ENCODE measurements around the gene MUC21.
"Not testable (repeated sequence)": the region's sequence is repeated elsewhere in the genome, so short reads cannot be mapped to it uniquely, and the experiment has no call there.

MUC21 gene

DNA sequence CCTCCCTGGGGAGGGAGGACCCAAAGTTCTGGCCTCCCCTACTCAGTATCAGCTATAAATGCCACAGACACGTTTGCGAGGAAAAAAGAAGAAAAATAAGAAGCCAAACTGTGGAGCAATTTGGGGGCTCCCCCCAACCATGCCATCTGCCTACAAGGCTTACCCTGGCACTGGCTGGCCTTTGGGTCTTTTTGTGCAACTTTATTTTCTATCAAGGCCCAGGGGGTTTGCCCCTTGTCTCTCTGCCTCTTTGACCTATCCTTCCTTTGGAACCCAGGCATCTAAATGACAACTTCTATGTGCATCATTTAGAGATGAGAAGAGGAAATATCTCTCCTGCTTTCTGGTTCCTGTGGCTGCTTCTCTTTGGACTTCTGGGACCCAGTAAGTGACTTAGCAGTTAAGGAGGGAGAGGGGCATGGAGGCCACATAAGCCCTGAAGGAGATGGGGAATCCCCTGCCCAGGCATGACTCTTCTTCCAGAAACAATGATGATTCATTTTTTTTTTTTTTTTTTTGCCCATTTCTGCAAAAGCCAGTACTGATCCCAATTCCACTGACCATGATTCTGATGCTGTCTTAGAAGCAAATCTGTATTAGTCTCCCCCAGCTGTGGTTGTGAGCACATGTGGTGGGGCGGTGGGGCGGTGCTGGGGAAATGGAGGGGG lies 27.0 kb downstream of the MUC21 start, which contains the start of gene MUC22:
Gene MUC22 (plus strand): TSS at position 82 of the 668 bp plus-strand sequence. CDS start 233 bp downstream, at position 315.
- no peak for DNase-seq

DNA sequence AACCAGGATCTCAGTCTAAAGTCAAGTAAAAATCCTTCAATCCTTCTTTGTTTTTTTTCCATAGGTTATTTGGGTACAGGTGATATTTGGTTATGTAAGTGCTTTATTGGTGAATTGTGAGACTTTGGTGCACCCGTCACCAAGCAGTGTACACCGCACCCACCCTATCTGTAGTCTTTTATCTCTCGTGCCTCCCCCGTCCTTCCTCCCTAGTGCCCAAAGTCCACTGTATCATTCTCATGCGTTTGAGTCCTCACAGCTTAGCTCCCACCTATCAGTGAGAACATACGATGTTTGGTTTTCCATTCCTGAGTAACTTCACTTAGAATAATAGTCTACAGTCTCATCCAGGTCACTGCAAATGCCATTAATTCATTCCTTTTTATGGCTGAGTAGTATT lies 27.6 kb downstream of the MUC21 start:
- no peak for DNase-seq

DNA sequence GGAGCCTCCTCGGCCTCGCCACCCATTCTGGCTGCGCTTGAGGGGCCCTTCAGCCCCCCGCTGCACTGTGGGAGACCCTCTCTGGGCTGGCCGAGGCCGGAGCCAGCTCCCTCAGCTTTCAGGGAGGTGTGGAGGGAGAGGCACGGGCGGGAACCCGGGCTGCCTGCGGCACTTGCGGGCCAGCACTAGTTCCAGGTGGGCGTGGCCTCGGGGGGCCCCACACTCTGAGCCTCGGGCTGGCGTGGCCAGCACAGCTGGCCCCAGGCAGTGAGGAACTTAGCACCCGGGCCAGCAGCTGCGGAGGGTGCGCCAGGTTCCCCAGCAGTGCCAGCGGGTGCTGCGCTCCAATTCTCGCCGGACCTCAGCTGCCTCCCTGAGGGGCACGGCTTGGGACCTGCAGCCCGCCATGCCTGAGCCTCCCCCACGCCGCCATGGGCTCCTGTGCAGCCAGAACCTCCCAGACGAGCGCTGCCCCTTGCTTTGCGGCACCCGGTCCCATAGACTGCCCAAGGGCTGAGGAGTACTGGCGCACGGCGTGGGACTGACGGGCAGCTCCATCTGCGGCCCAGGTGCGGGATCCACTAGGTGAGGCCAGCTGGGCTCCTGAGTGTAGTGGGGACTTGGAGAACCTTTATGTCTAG lies 33.3 kb downstream of the MUC21 start:
- no peak for DNase-seq

DNA sequence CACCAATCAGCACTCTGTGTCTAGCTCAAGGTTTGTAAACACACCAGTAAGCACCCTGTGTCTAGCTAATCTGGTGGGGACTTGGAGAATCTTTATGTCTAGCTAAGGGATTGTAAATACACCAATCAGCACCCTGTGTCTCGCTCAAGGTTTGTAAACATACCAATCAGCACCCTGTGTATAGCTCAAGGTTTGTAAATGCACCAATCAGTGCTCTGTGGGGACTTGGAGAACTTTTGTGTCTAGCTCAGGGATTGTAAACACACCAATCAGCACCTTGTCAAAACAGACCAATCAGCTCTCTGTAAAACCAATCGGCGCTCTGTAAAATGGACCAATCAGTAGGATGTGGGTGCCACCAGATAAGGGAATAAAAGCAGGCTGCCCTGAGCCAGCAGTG lies 33.9 kb downstream of the MUC21 start:
- not testable (repeated sequence) for DNase-seq

DNA sequence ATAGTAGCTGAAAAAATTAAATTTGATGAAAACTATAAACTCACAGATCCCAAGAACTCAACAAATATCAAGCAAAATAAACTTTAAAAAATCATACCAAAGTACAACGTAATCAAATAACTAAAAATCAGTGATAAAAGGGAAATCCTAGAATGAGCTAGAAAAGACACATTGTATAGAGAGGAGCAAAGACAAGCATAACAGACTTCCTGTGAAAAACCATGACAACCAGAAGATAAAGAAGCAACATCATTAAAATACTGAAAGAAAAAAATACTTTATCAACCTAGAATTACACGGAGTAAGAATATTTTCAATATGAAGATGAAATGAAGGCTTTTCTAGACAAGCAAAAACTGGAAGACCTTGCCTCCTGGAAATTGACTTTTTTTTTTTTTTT lies 36.5 kb downstream of the MUC21 start:
- DNase-seq: no peak

DNA sequence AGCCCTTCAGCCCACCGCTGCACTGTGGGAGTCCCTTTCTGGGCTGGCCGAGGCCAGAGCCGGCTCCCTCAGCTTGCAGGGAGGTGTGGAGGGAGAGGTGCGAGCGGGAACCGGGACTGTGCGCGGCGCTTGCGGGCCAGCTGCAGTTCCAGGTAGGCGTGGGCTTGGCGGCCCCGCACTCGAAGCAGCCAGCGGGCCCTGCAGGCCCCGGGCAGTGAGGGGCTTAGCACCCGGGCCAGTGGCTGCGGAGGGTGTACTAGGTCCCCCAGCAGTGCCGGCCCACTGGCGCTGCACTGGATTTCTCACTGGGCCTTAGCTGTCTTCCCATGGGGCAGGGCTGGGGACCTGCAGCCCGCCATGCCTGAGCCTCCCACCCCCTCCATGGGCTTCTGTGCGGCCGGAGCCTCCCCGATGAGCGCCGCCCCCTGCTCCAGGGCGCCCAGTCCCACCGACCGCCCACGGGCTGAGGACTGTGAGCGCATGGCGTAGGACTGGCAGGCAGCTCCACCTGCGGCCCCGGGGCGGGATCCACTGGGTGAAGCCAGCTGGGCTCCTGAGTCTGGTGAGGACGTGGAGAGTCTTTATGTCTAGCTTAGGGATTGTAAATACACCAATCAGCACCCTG lies 37.2 kb downstream of the MUC21 start:
- not testable (repeated sequence) for DNase-seq

DNA sequence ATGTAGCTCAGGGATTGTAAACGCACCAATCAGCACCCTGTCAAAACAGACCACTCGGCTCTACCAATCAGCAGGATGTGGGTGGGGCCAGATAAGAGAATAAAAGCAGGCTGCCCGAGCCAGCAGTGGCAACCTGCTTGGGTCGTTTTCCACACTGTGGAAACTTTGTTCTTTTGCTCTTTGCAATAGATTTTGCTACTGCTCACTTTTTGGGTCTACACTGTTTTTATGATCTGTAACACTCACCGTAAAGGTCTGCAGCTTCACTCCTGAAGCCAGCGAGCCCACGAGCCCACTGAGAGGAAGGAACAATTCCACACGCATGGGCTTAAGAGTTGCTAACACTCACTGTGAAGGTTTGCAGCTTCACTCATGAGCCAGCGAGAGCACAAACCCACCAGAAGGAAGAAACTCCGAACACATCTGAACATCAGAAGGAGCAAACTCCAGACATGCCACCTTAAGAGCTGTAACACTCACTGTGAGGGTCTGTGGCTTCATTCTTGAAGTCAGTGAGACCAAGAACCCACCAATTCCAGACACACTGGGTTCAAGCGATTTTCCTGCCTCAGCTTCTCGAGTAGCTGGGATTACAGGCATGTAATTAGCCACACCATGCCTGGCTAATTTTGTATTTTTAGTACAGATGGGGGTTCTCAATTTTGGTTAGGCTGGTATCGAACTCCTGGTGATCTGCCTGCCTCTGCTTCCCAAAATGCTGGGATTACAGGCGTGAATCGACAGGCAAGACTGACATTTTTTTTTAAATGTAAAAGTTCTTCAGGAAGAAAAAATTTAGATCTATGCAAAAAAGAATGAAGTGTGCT lies 38.4 kb downstream of the MUC21 start:
- DNase-seq: not testable (repeated sequence)

DNA sequence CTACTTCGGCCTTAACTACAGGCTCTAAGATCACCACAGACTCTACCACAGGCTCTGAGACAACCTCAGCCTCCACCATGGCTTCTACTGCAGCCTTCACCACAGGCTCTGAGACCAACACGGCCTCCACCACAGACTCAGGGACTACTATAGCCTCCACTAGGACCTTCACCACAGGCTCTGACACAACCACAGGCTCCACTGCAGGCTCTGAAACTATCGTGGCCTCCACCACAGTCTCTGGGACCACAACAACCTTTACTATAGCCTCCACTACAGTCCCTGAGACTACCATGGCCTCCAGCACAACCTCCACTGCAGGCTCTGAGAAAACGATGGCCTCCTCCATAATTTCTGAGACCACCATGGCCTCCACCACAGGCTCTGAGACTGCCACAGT lies 42.1 kb downstream of the MUC21 start:
- no peak for DNase-seq

DNA sequence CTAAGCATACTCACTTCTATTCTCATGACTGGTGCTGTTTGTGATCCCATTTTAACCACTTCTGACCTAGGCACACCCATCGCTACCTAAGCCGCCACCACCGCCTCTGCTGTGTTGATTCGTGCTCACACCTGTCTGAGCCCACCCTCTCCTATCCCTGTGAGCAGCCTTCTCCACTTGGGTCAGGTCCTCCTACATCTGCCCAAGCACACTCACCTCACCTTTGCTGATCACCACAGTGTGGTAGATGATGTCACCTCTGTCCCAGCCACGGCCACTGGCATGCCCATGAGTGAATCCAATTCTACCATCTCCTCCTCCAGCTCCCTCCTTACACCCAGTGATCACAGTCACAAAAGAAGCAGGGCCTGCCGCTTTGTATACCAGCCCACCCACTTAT lies 47.6 kb downstream of the MUC21 start:
- no peak for DNase-seq

DNA sequence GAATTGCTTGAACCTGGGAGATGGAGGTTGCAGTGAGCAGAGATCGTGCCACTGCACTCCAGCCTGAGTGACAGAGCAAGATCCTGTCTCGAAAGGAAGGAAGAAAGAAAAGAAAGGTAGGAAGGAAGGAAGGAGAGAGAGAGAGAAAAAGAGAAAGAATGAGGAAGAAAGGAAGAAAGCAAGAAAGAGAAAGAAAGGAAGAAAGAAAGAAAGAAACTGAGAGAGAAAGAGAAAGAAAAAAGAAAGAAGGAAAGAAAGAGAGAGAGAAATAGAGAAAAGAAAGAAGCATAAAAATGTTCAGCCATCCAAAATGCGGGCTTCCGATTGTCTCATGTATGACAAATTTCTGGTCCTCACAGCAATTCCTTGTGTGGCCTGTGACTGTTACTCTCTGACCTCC lies 49.6 kb downstream of the MUC21 start:
- no peak for DNase-seq

DNA sequence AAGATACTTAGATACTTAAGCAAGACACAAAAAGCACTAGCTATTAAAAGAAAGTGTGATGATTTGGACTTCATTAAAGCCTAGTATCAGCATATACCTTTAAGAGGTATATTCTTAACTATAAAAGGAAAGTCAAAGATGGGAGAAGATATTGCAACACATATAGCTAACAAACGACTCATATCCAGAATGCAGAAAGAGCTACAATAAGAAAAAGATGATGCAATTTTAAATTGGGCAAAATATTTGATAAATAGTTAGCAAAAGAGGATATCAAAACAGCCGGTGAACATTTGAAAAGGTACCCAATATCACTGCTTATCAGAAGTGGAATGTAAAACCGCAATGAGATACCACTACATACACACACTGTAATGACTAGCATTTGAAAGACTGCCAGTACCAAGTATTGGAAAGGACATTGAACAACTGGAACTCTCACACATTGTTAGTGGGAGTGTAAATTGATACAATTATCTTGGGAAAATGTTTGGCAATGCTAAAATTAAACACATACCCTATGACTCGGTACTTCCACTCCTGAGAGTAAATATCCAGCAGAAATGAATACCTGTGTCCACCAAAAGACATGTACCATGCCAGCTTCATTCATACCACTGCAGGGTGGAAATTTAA lies 52.5 kb downstream of the MUC21 start:
- no peak for DNase-seq

DNA sequence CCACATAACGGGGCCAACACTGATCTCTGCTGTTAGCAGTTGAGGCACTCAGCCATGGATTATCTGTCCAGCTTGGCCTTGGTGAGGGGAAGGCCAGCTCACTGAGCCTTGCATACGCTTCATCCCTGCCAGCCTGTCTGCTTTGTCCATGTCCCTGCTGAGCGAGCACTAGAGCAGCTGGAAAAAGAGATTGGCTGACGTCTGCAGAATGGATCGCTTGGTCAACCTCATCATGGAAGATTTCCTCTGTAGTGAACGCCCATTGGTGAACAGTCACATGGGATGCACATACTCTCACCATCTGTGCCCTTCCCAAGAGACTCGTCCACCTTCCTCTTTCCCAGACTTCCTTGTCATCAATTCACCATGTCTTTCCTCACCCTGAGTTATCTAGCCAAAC lies 53.7 kb downstream of the MUC21 start:
- no peak for DNase-seq

DNA sequence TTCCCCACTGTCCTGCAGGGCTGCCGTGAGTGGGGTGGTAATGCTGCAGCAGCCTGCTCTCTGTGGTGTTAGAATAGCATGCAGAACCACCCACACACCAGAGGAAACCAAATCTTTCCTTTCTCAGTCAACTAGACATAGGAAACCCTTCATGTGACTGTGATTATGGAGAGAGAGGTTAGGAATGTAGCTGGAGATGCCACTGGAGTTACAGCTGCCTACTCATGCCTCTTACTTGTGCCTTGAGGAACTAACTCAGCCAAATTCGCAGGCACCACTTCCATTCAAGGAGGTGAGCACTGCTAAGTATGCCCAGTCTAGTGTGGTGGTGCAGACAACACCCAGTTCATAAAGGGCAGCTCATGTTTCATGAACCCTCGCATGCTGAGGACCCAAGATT lies 54.2 kb downstream of the MUC21 start:
- DNase-seq: no peak

DNA sequence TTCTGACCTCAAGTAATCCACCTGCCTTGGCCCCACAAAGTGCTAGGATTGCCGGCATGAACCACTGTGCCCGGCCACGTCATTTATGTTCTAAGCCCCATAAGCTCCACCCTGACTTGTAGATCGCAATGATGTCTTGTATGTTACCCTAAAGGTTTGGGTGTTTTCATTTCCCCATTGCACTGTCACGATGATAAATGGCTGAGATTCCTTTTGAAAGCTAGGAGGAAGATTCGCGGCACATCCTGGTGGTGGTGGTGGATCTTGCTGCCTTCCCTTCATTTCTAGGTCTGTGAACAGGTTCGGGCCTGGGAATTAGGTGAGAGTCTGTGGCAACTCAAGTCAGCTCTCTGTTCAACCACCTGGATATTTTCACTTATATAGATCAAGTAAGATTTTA lies 55.0 kb downstream of the MUC21 start:
- no peak for DNase-seq

Data from NCI-H2171 treated with DMSO at 0.1 percent for 48 hours (cell line).